H9 (cell line): ENCODE measurements around the gene ASL. TPM values are rescaled to one million over a fixed set of nuclear protein-coding genes. Genes with fewer than 3 reads are reported as not detected.

Source experiments
- DNase-seq: peaks from one replicate; pipeline ENCODE4 v3.0.0-alpha.2; 2017
- H2AFZ ChIP-seq: one replicate; pipeline ENCODE4 v1.6.1; 2013; ENCODE audit warnings: mild to moderate bottlenecking, low read length, control low read depth, moderate library complexity
- H2AK5ac ChIP-seq: 2 replicates; pipeline ENCODE4 v1.6.1; 2013; ENCODE audit warnings: low read length, control low read depth, mixed read lengths; ENCODE audit not compliant: insufficient read length
- H2BK120ac ChIP-seq: one replicate; pipeline ENCODE4 v1.6.1; 2013; ENCODE audit warnings: low read depth, mild to moderate bottlenecking, low read length, control low read depth, inconsistent platforms; ENCODE audit not compliant: poor library complexity, severe bottlenecking
- H2BK12ac ChIP-seq: 2 replicates; pipeline ENCODE4 v1.6.1; 2013; ENCODE audit warnings: low read length, control low read depth, mixed read lengths, low read depth; ENCODE audit not compliant: insufficient read length
- H2BK15ac ChIP-seq: 2 replicates; pipeline ENCODE4 v1.6.1; 2013; ENCODE audit warnings: low read depth, low read length, control low read depth
- H2BK20ac ChIP-seq: one replicate; pipeline ENCODE4 v1.6.1; 2013; ENCODE audit warnings: low read depth, mild to moderate bottlenecking, low read length, control low read depth, inconsistent platforms; ENCODE audit not compliant: poor library complexity, severe bottlenecking
- H2BK5ac ChIP-seq: 2 replicates; pipeline ENCODE4 v1.6.1; 2013; ENCODE audit warnings: low read length, control low read depth, mixed read lengths; ENCODE audit not compliant: insufficient read length
- H3K14ac ChIP-seq: 2 replicates; pipeline ENCODE4 v1.6.1; 2013; ENCODE audit warnings: low read length, control low read depth; ENCODE audit not compliant: insufficient read depth
- H3K18ac ChIP-seq: 2 replicates; pipeline ENCODE4 v1.6.1; 2013; ENCODE audit warnings: low read depth, mild to moderate bottlenecking, mixed read lengths, low read length, control low read depth; ENCODE audit not compliant: insufficient read length
- H3K23ac ChIP-seq: 2 replicates; pipeline ENCODE4 v1.6.1; 2013; ENCODE audit warnings: low read length, control low read depth, mixed read lengths, low read depth; ENCODE audit not compliant: insufficient read length
- H3K23me2 ChIP-seq: 2 replicates; pipeline ENCODE4 v1.6.1; 2013; ENCODE audit warnings: low read depth, mild to moderate bottlenecking, mixed read lengths, low read length, control low read depth; ENCODE audit not compliant: insufficient read length, poor library complexity, severe bottlenecking
- H3K27ac ChIP-seq: 2 replicates; pipeline ENCODE4 v1.5.1; 2013; ENCODE audit warnings: low read length, control low read depth, mixed read lengths, low read depth; ENCODE audit not compliant: insufficient read length
- H3K27me3 ChIP-seq: 2 replicates; pipeline ENCODE4 v1.6.1; 2013; ENCODE audit warnings: low read length, control low read depth, inconsistent platforms; ENCODE audit not compliant: insufficient read depth
- H3K4ac ChIP-seq: 2 replicates; pipeline ENCODE4 v1.6.1; 2013; ENCODE audit warnings: low read depth, mild to moderate bottlenecking, control low read depth, inconsistent platforms, low read length, moderate library complexity
- H3K4me1 ChIP-seq: 2 replicates; pipeline ENCODE4 v1.6.1; 2013; ENCODE audit warnings: low read length, control low read depth, inconsistent platforms; ENCODE audit not compliant: insufficient read depth
- H3K4me2 ChIP-seq: 2 replicates; pipeline ENCODE4 v1.6.1; 2013; ENCODE audit warnings: low read length, control low read depth, mixed read lengths; ENCODE audit not compliant: insufficient read length, insufficient read depth
- H3K56ac ChIP-seq: 2 replicates; pipeline ENCODE4 v1.6.1; 2013; ENCODE audit warnings: low read depth, mild to moderate bottlenecking, mixed read lengths, low read length, control low read depth; ENCODE audit not compliant: insufficient read length
- H3K79me1 ChIP-seq: 2 replicates; pipeline ENCODE4 v1.6.1; 2013; ENCODE audit warnings: low read depth, mild to moderate bottlenecking, moderate library complexity, low read length, control low read depth, inconsistent platforms; ENCODE audit not compliant: insufficient read depth, poor library complexity, severe bottlenecking
- H3K79me2 ChIP-seq: 2 replicates; pipeline ENCODE4 v1.6.1; 2013; ENCODE audit warnings: low read length, control low read depth, inconsistent platforms; ENCODE audit not compliant: insufficient read depth
- H3K9ac ChIP-seq: 2 replicates; pipeline ENCODE4 v1.6.1; 2013; ENCODE audit warnings: low read length, control low read depth, mixed read lengths; ENCODE audit not compliant: insufficient read length; ENCODE audit errors: extremely low read depth
- H3K9me3 ChIP-seq: one replicate; pipeline ENCODE4 v1.6.1; 2013; ENCODE audit warnings: low read depth, low read length, inconsistent platforms; ENCODE audit not compliant: control insufficient read depth
- H3T11ph ChIP-seq: one replicate; pipeline ENCODE4 v1.6.1; 2013; ENCODE audit warnings: mild to moderate bottlenecking, low read length, control low read depth, inconsistent platforms
- H4K20me1 ChIP-seq: one replicate; pipeline ENCODE4 v1.6.1; 2013; ENCODE audit not compliant: control insufficient read depth, insufficient read length, insufficient read depth
- H4K5ac ChIP-seq: 2 replicates; pipeline ENCODE4 v1.6.1; 2013; ENCODE audit warnings: low read depth, mild to moderate bottlenecking, mixed read lengths, low read length, control low read depth; ENCODE audit not compliant: insufficient read length
- H4K8ac ChIP-seq: replicated peaks from 2 replicates; pipeline ENCODE4 v1.6.1; 2013; ENCODE audit warnings: low read length, control low read depth, mixed read lengths, low read depth; ENCODE audit not compliant: insufficient read length
- H4K91ac ChIP-seq: 2 replicates; pipeline ENCODE4 v1.6.1; 2013; ENCODE audit warnings: low read depth, mild to moderate bottlenecking, moderate library complexity, mixed read lengths, low read length, control low read depth; ENCODE audit not compliant: insufficient read length
- H3K27ac Mint-ChIP-seq, 3 experiments: 2 replicates in 2 of 3; 3 replicates in 1 of 3; pipeline ENCODE4 v1.8.0; 2020 to 2021; ENCODE audit warnings: mixed read lengths in 3 of 3, mild to moderate bottlenecking in 1 of 3, moderate library complexity in 1 of 3
- H3K27me3 Mint-ChIP-seq: 2 replicates; pipeline ENCODE4 v1.8.0; 2021; ENCODE audit warnings: low read depth, mild to moderate bottlenecking, moderate library complexity, mixed read lengths
- H3K36me3 Mint-ChIP-seq, 3 experiments: 2 replicates in 2 of 3; 3 replicates in 1 of 3; pipeline ENCODE4 v1.8.0; 2020 to 2021; ENCODE audit warnings: low read depth in 3 of 3, mixed read lengths in 3 of 3; ENCODE audit not compliant: insufficient read depth in 1 of 3
- H3K4me1 Mint-ChIP-seq, 2 experiments: 2 replicates each; pipeline ENCODE4 v1.8.0; 2020; ENCODE audit warnings: mixed read lengths in 2 of 2
- H3K4me3 Mint-ChIP-seq, 2 experiments: 2 replicates in 1 of 2; 3 replicates in 1 of 2; pipeline ENCODE4 v1.8.0; 2020 to 2021; ENCODE audit warnings: mild to moderate bottlenecking in 2 of 2, mixed read lengths in 2 of 2, moderate library complexity in 1 of 2
- H3K9me3 Mint-ChIP-seq, 2 experiments: 2 replicates in 1 of 2; 3 replicates in 1 of 2; pipeline ENCODE4 v1.8.0; 2020; ENCODE audit warnings: mild to moderate bottlenecking in 2 of 2, mixed read lengths in 2 of 2, moderate library complexity in 1 of 2
- WGBS: extraction: QIAGEN DNeasy Blood & Tissue Kit; methylation state at CpG from one replicate; pipeline ENCODE4 v1.1.7; 2013; ENCODE audit warnings: missing lambda C conversion rate, low lambda C conversion rate, mixed read lengths; ENCODE audit not compliant: insufficient read length; ENCODE audit errors: extremely low coverage; 5-methylcytosine and 5-hydroxymethylcytosine counted together
- total RNA-seq: library from RNA; stranded (reverse); gene quantifications from 2 replicates; pipeline ENCODE4 v1.2.1, GENCODE V29; 2021
- TF ChIP-seq, protein P1 (sequence below): fragments of 200-600 bp; sonication (generic); conservative IDR thresholded peaks from 3 replicates; pipeline ENCODE4 v1.8.0; 2021; ENCODE audit warnings: antibody characterized with exemption, mild to moderate bottlenecking

Gene ASL
- total RNA-seq, 1 experiment from 2014 or later, result 30.7 TPM

DNA sequence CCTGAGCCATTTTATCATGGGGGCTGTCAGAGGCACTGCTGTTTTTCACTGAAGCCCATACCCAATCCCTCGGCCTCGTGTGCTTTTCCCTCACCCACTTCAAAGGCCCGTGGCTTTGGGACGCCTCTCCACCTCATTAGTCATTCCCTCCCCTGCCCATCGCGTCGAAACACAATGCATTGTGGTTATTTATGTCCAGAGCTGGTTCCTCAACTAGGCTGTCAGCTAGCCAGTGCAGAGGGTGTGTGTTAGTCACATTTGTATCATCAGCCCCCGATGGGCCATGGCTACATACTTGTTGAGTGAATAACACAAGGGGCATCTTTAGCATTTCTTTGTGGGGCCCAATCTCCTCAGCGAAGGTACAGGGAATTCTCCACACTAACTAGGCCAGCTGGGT lies 35.2 kb downstream of the ASL start:
- H4K8ac ChIP-seq, result no peak overlapping the region
- peaks cover 2% of the 10 kb centered on the region; the same call in 1 of the 2 replicates for H3K79me2 ChIP-seq
- H2BK20ac ChIP-seq, result no peak overlapping the region
- H3K9ac ChIP-seq, result no peak overlapping the region
- no peak overlapping the region for H3K4me2 ChIP-seq
- Mint-ChIP-seq H3K9me3 (peaks cover 4 to 6% of the 10 kb centered on the region in 2 experiments; a peak in 2 of 5 replicates), H3K4me1 (peaks cover 10 to 11% of the 10 kb centered on the region in 2 experiments; a peak in 3 of 4 replicates), H3K36me3 (peaks cover 0 to 9% (median 2%) of the 10 kb centered on the region in 3 experiments; a peak in 3 of 7 replicates), H3K4me3 (no peak overlapping the region), H3K27me3 (no peaks in the 10 kb centered on the region; the same call in 1 of the 2 replicates), H3K27ac (peak overlapping the region in 1 of 3 experiments; percentile 66; a peak in 2 of 7 replicates)
- no peak overlapping the region for H3K23ac ChIP-seq
- H3K14ac ChIP-seq, result no peak overlapping the region
- no peak for DNase-seq
- no peak overlapping the region for H2BK120ac ChIP-seq
- no peak overlapping the region for H2BK15ac ChIP-seq
- no peak overlapping the region for H4K91ac ChIP-seq
- H3K4me1 ChIP-seq, result no peaks in the 10 kb centered on the region
- H3K4ac ChIP-seq, result no peak overlapping the region
- no peaks in the 10 kb centered on the region for H3K9me3 ChIP-seq
- TF ChIP-seq, protein P1, sequence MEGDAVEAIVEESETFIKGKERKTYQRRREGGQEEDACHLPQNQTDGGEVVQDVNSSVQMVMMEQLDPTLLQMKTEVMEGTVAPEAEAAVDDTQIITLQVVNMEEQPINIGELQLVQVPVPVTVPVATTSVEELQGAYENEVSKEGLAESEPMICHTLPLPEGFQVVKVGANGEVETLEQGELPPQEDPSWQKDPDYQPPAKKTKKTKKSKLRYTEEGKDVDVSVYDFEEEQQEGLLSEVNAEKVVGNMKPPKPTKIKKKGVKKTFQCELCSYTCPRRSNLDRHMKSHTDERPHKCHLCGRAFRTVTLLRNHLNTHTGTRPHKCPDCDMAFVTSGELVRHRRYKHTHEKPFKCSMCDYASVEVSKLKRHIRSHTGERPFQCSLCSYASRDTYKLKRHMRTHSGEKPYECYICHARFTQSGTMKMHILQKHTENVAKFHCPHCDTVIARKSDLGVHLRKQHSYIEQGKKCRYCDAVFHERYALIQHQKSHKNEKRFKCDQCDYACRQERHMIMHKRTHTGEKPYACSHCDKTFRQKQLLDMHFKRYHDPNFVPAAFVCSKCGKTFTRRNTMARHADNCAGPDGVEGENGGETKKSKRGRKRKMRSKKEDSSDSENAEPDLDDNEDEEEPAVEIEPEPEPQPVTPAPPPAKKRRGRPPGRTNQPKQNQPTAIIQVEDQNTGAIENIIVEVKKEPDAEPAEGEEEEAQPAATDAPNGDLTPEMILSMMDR, result no peak
- WGBS, result no CpG with 5 or more reads among the region's 9 CpGs
- H2BK5ac ChIP-seq, result no peak overlapping the region
- no peak overlapping the region for H3K27ac ChIP-seq
- no peak overlapping the region for H3T11ph ChIP-seq
- H3K23me2 ChIP-seq, result no peaks in the 10 kb centered on the region
- no peaks in the 10 kb centered on the region for H4K20me1 ChIP-seq
- no peaks in the 10 kb centered on the region for H3K27me3 ChIP-seq
- H4K5ac ChIP-seq, result no peak overlapping the region
- no peak overlapping the region for H3K18ac ChIP-seq
- H2AFZ ChIP-seq, result no peak overlapping the region
- H2BK12ac ChIP-seq, result no peak overlapping the region
- H3K79me1 ChIP-seq, result peaks cover 2% of the 10 kb centered on the region
- no peak overlapping the region for H2AK5ac ChIP-seq
- no peak overlapping the region for H3K56ac ChIP-seq
